Panc1 (cell line): Measurements from ENCODE around the gene MIF4GD. TPM values are rescaled to one million over a fixed set of nuclear protein-coding genes. Genes with fewer than 3 reads are reported as not detected.

Experiments
- ATAC-seq: fragments of 200-7000 bp; cut with Tn5 transposase; 2 replicates; pipeline ENCODE4 v1.9.1; 2020; ENCODE audit warnings: mild to moderate bottlenecking, moderate library complexity
- BruUV-seq: library from RNA; stranded (reverse); fragments of 400-500 nt; replicated peaks from 2 replicates; lab custom pipeline; 2021; lab: Mats Ljungman, UMichigan
- CTCF ChIA-PET: fragments of 300-600 bp; sonication (Branson Sonifier 250); formaldehyde crosslinking; loops from one replicate; lab custom pipeline; 2022; ENCODE audit warnings: antibody characterized with exemption; lab: Charles Lee
- POLR2A ChIA-PET: fragments of 300-600 bp; sonication (Branson Sonifier 250); formaldehyde crosslinking; loops from one replicate; lab custom pipeline; 2022; ENCODE audit warnings: antibody characterized with exemption; lab: Charles Lee
- DNase-seq: peaks from one replicate; pipeline ENCODE4 v3.0.0-alpha.2; 2010; ENCODE audit warnings: low read depth, low spot score
- H3K27ac ChIP-seq: 2 replicates; pipeline ENCODE4 v1.5.1; 2011; ENCODE audit warnings: mild to moderate bottlenecking, low read length, inconsistent platforms
- H3K27me3 ChIP-seq: fragments of 200-500 bp; sonication (Bioruptor generic); 2 replicates; pipeline ENCODE4 v1.6.0; 2014; ENCODE audit warnings: low read length, inconsistent platforms; ENCODE audit not compliant: control insufficient read depth, insufficient read depth
- H3K36me3 ChIP-seq: fragments of 200-500 bp; sonication (Bioruptor generic); 2 replicates; pipeline ENCODE4 v1.5.1; 2014; ENCODE audit warnings: inconsistent platforms, mild to moderate bottlenecking, low read length, moderate library complexity; ENCODE audit not compliant: control insufficient read depth, insufficient read depth
- H3K4me1 ChIP-seq: 2 replicates; pipeline ENCODE4 v1.5.1; 2011; ENCODE audit warnings: inconsistent platforms, mild to moderate bottlenecking, low read length, moderate library complexity; ENCODE audit not compliant: control insufficient read depth, insufficient read depth
- H3K4me3 ChIP-seq, 2 experiments: 2 replicates each; pipeline ENCODE4 v1.5.1; 2011 to 2012; ENCODE audit warnings: low read depth in 2 of 2, low read length in 2 of 2, mild to moderate bottlenecking in 2 of 2, inconsistent platforms in 1 of 2, moderate library complexity in 1 of 2
- H3K9me3 ChIP-seq: fragments of 200-500 bp; sonication (Bioruptor generic); 2 replicates; pipeline ENCODE4 v1.5.1; 2014; ENCODE audit warnings: low read depth, mild to moderate bottlenecking, inconsistent platforms, low read length, moderate library complexity; ENCODE audit not compliant: control insufficient read depth, insufficient read depth
- CTCF ChIP-seq: fragments of 450-650 bp; IDR thresholded peaks from 2 replicates; pipeline ENCODE4 v1.5.1; 2017; ENCODE audit warnings: mild to moderate bottlenecking
- POLR2AphosphoS5 ChIP-seq: IDR thresholded peaks from 2 replicates; pipeline ENCODE4 v1.6.1; 2012; ENCODE audit warnings: mild to moderate bottlenecking, low read depth, low read length, moderate library complexity
- REST ChIP-seq, 2 experiments: IDR thresholded peaks; 2 replicates each; pipeline ENCODE4 v1.6.1; 2011 to 2012; ENCODE audit warnings: low read depth in 2 of 2, control low read depth in 1 of 2, low read length in 1 of 2, mild to moderate bottlenecking in 1 of 2, moderate library complexity in 1 of 2; ENCODE audit not compliant: insufficient read depth in 1 of 2
- SIN3A ChIP-seq: IDR thresholded peaks from 2 replicates; pipeline ENCODE4 v1.6.1; 2012; ENCODE audit warnings: low read depth, mild to moderate bottlenecking, low read length, moderate library complexity, borderline replicate concordance; ENCODE audit not compliant: insufficient read depth
- TCF7L2 ChIP-seq: IDR thresholded peaks from 2 replicates; pipeline ENCODE4 v1.6.1; 2011; ENCODE audit warnings: mild to moderate bottlenecking, low read depth, low read length, inconsistent platforms
- in situ Hi-C: cut with HindIII; loops from 2 replicates; pipeline ENCODE4 v1.10.0; 2016; ENCODE audit warnings: low sequenced_read_pairs, low pct_unique_long_range_greater_than_20kb
- intact Hi-C: fragments of 100-400 bp; cut with micrococcal nuclease; formaldehyde crosslinking; loops from one replicate; pipeline ENCODE4 v1.10.0; 2022; ENCODE audit not compliant: unreplicated experiment
- total RNA-seq: library from RNA; stranded (reverse); gene quantifications from one replicate; pipeline ENCODE4 v1.2.1, GENCODE V29; 2021; ENCODE audit not compliant: unreplicated experiment

The MIF4GD gene
- total RNA-seq, 1 experiment from 2014 or later = 34.4 TPM

- no peak for TF ChIP-seq CTCF
- no peak for TF ChIP-seq SIN3A
- TF ChIP-seq TCF7L2 = no peak
- TF ChIP-seq REST (IDR thresholded peaks at IDR 0.05; ENCODE audit: insufficient read depth in 1 of 2, low read depth in 2 of 2, low read length in 1 of 2) = no peak
- no peak for TF ChIP-seq POLR2AphosphoS5
- no peaks in the 10 kb centered on the region for H3K9me3 ChIP-seq
- peak overlapping the region; percentile 77 to 93 for H3K4me3 ChIP-seq
- ChIA-PET POLR2A (interaction anchor here (0.5 to 1.7 kb wide), 4 partner anchors 11 to 92 kb away, joined by 3 to 9 read pairs (median 5); partner anchors contain the start of gene MIF4GD), CTCF (interaction anchor here (2.4 kb wide), 1 partner anchor 18 kb away, joined by 11 read pairs; the partner anchor contains the start of gene MIF4GD)
- H3K27me3 ChIP-seq = no peaks in the 10 kb centered on the region
- intact Hi-C loops (no loop called here), in situ Hi-C loops (no loop called here)
- peak; percentile 49 for ATAC-seq
- H3K36me3 ChIP-seq = peaks cover 2% of the 10 kb centered on the region; the same call in 1 of the 2 replicates
- peaks cover 5% of the 10 kb centered on the region for H3K4me1 ChIP-seq
- DNase-seq = no peak
- BruUV-seq = no TSS peak
- peak overlapping the region; percentile 82 for H3K27ac ChIP-seq
Measured at GRCh38 chr17:75288770-75289114, 17.7 kb upstream of the MIF4GD start.

GRCh38 chr17:75288359-75288758, 17.3 kb upstream of the MIF4GD start:
- BruUV-seq = no TSS peak
- intact Hi-C loops = no loop called here

More at GRCh38 chr17:75288359-75288758, 17.3 kb upstream of the MIF4GD start:
- POLR2A ChIA-PET = interaction anchor here (0.5 to 1.7 kb wide), 2 partner anchors 11 to 18 kb away, joined by 3 to 9 read pairs; partner anchors contain the start of gene MIF4GD
- DNase-seq = no peak
- Histone ChIP-seq H3K36me3 (peaks cover 2% of the 10 kb centered on the region; the same call in 1 of the 2 replicates), H3K27ac (peak overlapping the region; percentile 82), H3K4me3 (peak overlapping the region; percentile 77 to 93), H3K9me3 (no peaks in the 10 kb centered on the region), H3K27me3 (no peaks in the 10 kb centered on the region), H3K4me1 (peaks cover 5% of the 10 kb centered on the region)
- CTCF ChIA-PET = interaction anchor here (2.4 kb wide), 1 partner anchor 18 kb away, joined by 11 read pairs; the partner anchor contains the start of gene MIF4GD
- ATAC-seq = no peak
- in situ Hi-C loops = no loop called here
- no peak for TF ChIP-seq TCF7L2
- TF ChIP-seq CTCF = no peak
- no peak for TF ChIP-seq SIN3A
- no peak for TF ChIP-seq REST (IDR thresholded peaks at IDR 0.05; ENCODE audit: insufficient read depth in 1 of 2, low read depth in 2 of 2, low read length in 1 of 2)
- no peak for TF ChIP-seq POLR2AphosphoS5
